Panc1 (cell line): Measurements from ENCODE around the gene LRRC61. TPM values are rescaled to one million over a fixed set of nuclear protein-coding genes. Genes with fewer than 3 reads are reported as not detected.

ENCODE experiments used
- total RNA-seq: library from RNA; stranded (reverse); gene quantifications from one replicate; pipeline ENCODE4 v1.2.1, GENCODE V29; 2021; ENCODE audit not compliant: unreplicated experiment

The LRRC61 gene
- total RNA-seq, 1 experiment from 2014 or later = 13.8 TPM

Other genes with a start within 250 kb of the LRRC61 start
- 6.5 TPM for gene ACTR3C, start 190 bp downstream of the LRRC61 start, total RNA-seq
- gene RARRES2, start 18.3 kb downstream of the LRRC61 start, total RNA-seq = 1.1 TPM
- 209 TPM for gene REPIN1, start 45.5 kb downstream of the LRRC61 start, total RNA-seq
- 14.7 TPM for gene ZNF775, start 56.0 kb downstream of the LRRC61 start, total RNA-seq
- 0.10 TPM for gene GIMAP8, start 127.3 kb downstream of the LRRC61 start, total RNA-seq
- 0.33 TPM for gene GIMAP7, start 191.5 kb downstream of the LRRC61 start, total RNA-seq
- gene GIMAP4, start 244.0 kb downstream of the LRRC61 start, total RNA-seq = 0.26 TPM